ENCODE measurements around the gene ATP2B3. TPM values are rescaled to one million over a fixed set of nuclear protein-coding genes. Genes with fewer than 3 reads are reported as not detected.

ATP2B3 gene
- total RNA-seq, 1 experiment from 2014 or later: 0.35 TPM

- no peak overlapping the region for H4K5ac ChIP-seq (ENCODE audit: insufficient read length, low read depth, low read length)
- Mint-ChIP-seq H3K4me1 (peaks cover 0 to 7% of the 10 kb centered on the region in 2 experiments; a peak in 2 of 4 replicates), H3K36me3 (ENCODE audit: insufficient read depth in 1 of 3, low read depth in 3 of 3) (peaks cover 0 to 2% (median 0%) of the 10 kb centered on the region in 3 experiments; a peak in 1 of 7 replicates), H3K9me3 (peaks cover 39 to 59% of the 10 kb centered on the region in 2 experiments), H3K27me3 (ENCODE audit: low read depth) (peaks cover 10% of the 10 kb centered on the region), H3K27ac (no peak overlapping the region), H3K4me3 (no peak overlapping the region; a peak in 1 of 5 replicates)
- no peak overlapping the region for H3K4me2 ChIP-seq (ENCODE audit: insufficient read depth, insufficient read length, low read length)
- no peaks in the 10 kb centered on the region for H3K79me2 ChIP-seq (ENCODE audit: insufficient read depth, low read length)
- no peak overlapping the region for H2BK12ac ChIP-seq (ENCODE audit: insufficient read length, low read depth, low read length)
- H3K23ac ChIP-seq (ENCODE audit: insufficient read length, low read depth, low read length): no peak overlapping the region
- TF ChIP-seq CTCF (conservative IDR thresholded peaks at IDR 0.05): no peak
- H3T11ph ChIP-seq (ENCODE audit: low read length): no peak overlapping the region
- no peak overlapping the region for H3K56ac ChIP-seq (ENCODE audit: insufficient read length, low read depth, low read length)
- H3K4me1 ChIP-seq (ENCODE audit: insufficient read depth, low read length): no peaks in the 10 kb centered on the region
- no peak overlapping the region for H3K4ac ChIP-seq (ENCODE audit: low read depth, low read length)
- no peak overlapping the region for H2AFZ ChIP-seq (ENCODE audit: low read length)
- no peaks in the 10 kb centered on the region for H3K23me2 ChIP-seq (ENCODE audit: insufficient read length, low read depth, low read length, poor library complexity, severe bottlenecking)
- no CpG with 5 or more reads among the region's 12 CpGs for WGBS (ENCODE audit: extremely low coverage, insufficient read length, low lambda C conversion rate)
- no peak overlapping the region for H2AK5ac ChIP-seq (ENCODE audit: insufficient read length, low read length)
- DNase-seq: no peak
- no peaks in the 10 kb centered on the region for H4K20me1 ChIP-seq (ENCODE audit: control insufficient read depth, insufficient read depth, insufficient read length)
- H3K27me3 ChIP-seq (ENCODE audit: insufficient read depth, low read length): no peaks in the 10 kb centered on the region
- no peaks in the 10 kb centered on the region for H3K79me1 ChIP-seq (ENCODE audit: insufficient read depth, low read depth, low read length, poor library complexity, severe bottlenecking)
- H2BK15ac ChIP-seq (ENCODE audit: low read depth, low read length): no peak overlapping the region
- no peak overlapping the region for H3K14ac ChIP-seq (ENCODE audit: insufficient read depth, low read length)
- H4K91ac ChIP-seq (ENCODE audit: insufficient read length, low read depth, low read length): no peak overlapping the region
- H2BK120ac ChIP-seq (ENCODE audit: low read depth, low read length, poor library complexity, severe bottlenecking): no peak overlapping the region
- H3K27ac ChIP-seq (ENCODE audit: insufficient read length, low read depth, low read length): no peak overlapping the region
- peaks cover 25% of the 10 kb centered on the region for H3K9me3 ChIP-seq (ENCODE audit: control insufficient read depth, low read depth, low read length)
- H2BK5ac ChIP-seq (ENCODE audit: insufficient read length, low read length): no peak overlapping the region
- no peak overlapping the region for H3K18ac ChIP-seq (ENCODE audit: insufficient read length, low read depth, low read length)
- H4K8ac ChIP-seq (replicated peaks; ENCODE audit: insufficient read length, low read depth, low read length): no peak overlapping the region
- no peak overlapping the region for H3K9ac ChIP-seq (ENCODE audit: extremely low read depth, insufficient read length, low read length)
- no peak overlapping the region for H2BK20ac ChIP-seq (ENCODE audit: low read depth, low read length, poor library complexity, severe bottlenecking)
Measured at GRCh38 chrX:153492543-153492942, 24.9 kb upstream of the ATP2B3 start.

Data from H9 (cell line).